Adrenal gland (tissue), 12 donors: ENCODE data around the gene MVD. TPM values are rescaled to one million over a fixed set of nuclear protein-coding genes. Genes with fewer than 3 reads are reported as not detected.

Experiments used
- DNase-seq, 7 donors: peaks; one replicate each; pipeline ENCODE4 v3.0.0-alpha.2; 2019 to 2020
- H3K27ac ChIP-seq, 5 donors: fragments of 200-600 bp; sonication (generic) in 4 of 5; 1 replicate in 3 of 5; 2 replicates in 2 of 5; pipeline versions ENCODE4 v1.5.1 to v1.8.0; 2016 to 2020; ENCODE audit warnings: mild to moderate bottlenecking in 1 of 5
- H3K27me3 ChIP-seq: fragments of 200-600 bp; 2 replicates; pipeline ENCODE4 v1.8.0; 2021
- H3K36me3 ChIP-seq, 2 donors: fragments of 200-600 bp; replicated peaks in 1 of 2; 1 replicate in 1 of 2; 2 replicates in 1 of 2; pipeline versions ENCODE4 v1.5.1 to v1.8.0; 2018 to 2022
- H3K4me1 ChIP-seq, 2 donors: fragments of 200-600 bp; replicated peaks in 1 of 2; 1 replicate in 1 of 2; 2 replicates in 1 of 2; pipeline versions ENCODE4 v1.5.1 to v1.8.0; 2018 to 2021
- H3K4me3 ChIP-seq, 4 donors: fragments of 200-600 bp; sonication (generic) in 3 of 4; one replicate each; pipeline ENCODE4 v1.5.1; 2016 to 2018
- H3K9me3 ChIP-seq, 3 donors: fragments of 200-600 bp; sonication (generic) in 1 of 3; replicated peaks in 1 of 3; 1 replicate in 2 of 3; 2 replicates in 1 of 3; pipeline versions ENCODE4 v1.5.1 to v1.8.0; 2016 to 2021
- CTCF ChIP-seq, 6 experiments: fragments of 450-650 bp in 4 of 6; fragments of 200-600 bp in 2 of 6; sonication (generic) in 1 of 6; IDR thresholded peaks; 1 replicate in 5 of 6; 2 replicates in 1 of 6; pipeline versions ENCODE4 v1.5.1 to v1.8.0; 2016 to 2021; ENCODE audit warnings: antibody characterized with exemption in 6 of 6, mild to moderate bottlenecking in 2 of 6, moderate library complexity in 1 of 6
- POLR2A ChIP-seq, 2 donors: fragments of 450-650 bp; IDR thresholded peaks; one replicate each; pipeline ENCODE4 v1.6.1; 2017; ENCODE audit warnings: antibody characterized with exemption in 2 of 2, mild to moderate bottlenecking in 2 of 2, moderate library complexity in 1 of 2
- WGBS, 4 donors: extraction: QIAGEN DNeasy Blood & Tissue Kit in 2 of 4; methylation state at CpG; one replicate each; pipeline versions ENCODE4 v1.1.5 to v1.1.7; 2013 to 2017; 5-methylcytosine and 5-hydroxymethylcytosine counted together
- intact Hi-C, 2 donors: fragments of 100-400 bp; cut with DNase I; formaldehyde crosslinking; loops; one replicate each; pipeline versions ENCODE4 v1.14.1 to v1.15.0; 2022 to 2023
- polyA plus RNA-seq, 3 donors: library from polyadenylated mRNA; stranded (reverse); fragments of 200-250 nt in 2 of 3; fragments of 350-450 nt in 1 of 3; fragmentation: Illumina TruSeq in 1 of 3; extraction: RNeasy Lipid Tissue Mini Kit (QIAGEN cat#74804) in 1 of 3; gene quantifications; one replicate each; pipeline ENCODE4 v1.2.3, GENCODE V29; 2013 to 2014
- total RNA-seq, 9 donors: library from RNA; depleted of rRNA in 4 of 9; stranded (reverse); fragments of >200 nt in 4 of 9; fragments of 120-200 nt in 1 of 9; fragmentation: NEBNext Ultra II Directional in 1 of 9; extraction: Animal tissue kit (Norgen Biotek cat#: 25700) in 1 of 9; gene quantifications; one replicate each; pipeline versions ENCODE4 v1.1.0 to v1.2.4, GENCODE V29; 2013 to 2023
- donor health status: healthy with polysubstance abuse.
- donor health status: Bipolar disorder and iron deficiency.
- donor health status: DM: yes; HTN: yes; CAD: no.
- donor health status: DM: no; HTN: no; CAD: no.
- donor health status: DM: no; HTN: no; CAD: no.
- donor health status: DM: yes; HTN: yes; CAD: no.

The MVD gene
- total and polyA plus RNA-seq, 12 donors = 25.6 to 293 (median 45.4) TPM

- TF ChIP-seq CTCF (IDR thresholded peaks at IDR 0.05) = no peak
Observed at GRCh38 chr16:88677721-88678120, 14.8 kb upstream of the MVD start.

GRCh38 chr16:88676502-88677242, 13.8 kb upstream of the MVD start:
- no peak overlapping the region for H3K27ac ChIP-seq
- DNase-seq = no peak
- peaks cover 11% of the 10 kb centered on the region for H3K27me3 ChIP-seq
- no peaks in the 10 kb centered on the region for H3K36me3 ChIP-seq
- TF ChIP-seq CTCF (IDR thresholded peaks at IDR 0.05) (no peak), POLR2A (IDR thresholded peaks at IDR 0.05) (no peak)
- WGBS, 4 donors = 74 to 86% (median 82%) methylated on average over 15 to 22 of the region's 22 CpGs
- no peaks in the 10 kb centered on the region for H3K9me3 ChIP-seq
- H3K4me1 ChIP-seq = peaks cover 0 to 4% of the 10 kb centered on the region in 2 donors
- H3K4me3 ChIP-seq = no peak overlapping the region
- intact Hi-C loops = no loop called here

More at GRCh38 chr16:88677721-88678120, 14.8 kb upstream of the MVD start:
- WGBS, 4 donors = 62 to 81% (median 69%) methylated on average over 6 to 13 of the region's 13 CpGs
- no peak overlapping the region for H3K27ac ChIP-seq
- peaks cover 0 to 4% of the 10 kb centered on the region in 2 donors for H3K4me1 ChIP-seq
- intact Hi-C loops = no loop called here
- no peak for DNase-seq
- H3K27me3 ChIP-seq = peaks cover 16% of the 10 kb centered on the region
- H3K36me3 ChIP-seq = no peaks in the 10 kb centered on the region
- H3K9me3 ChIP-seq = no peaks in the 10 kb centered on the region
- no peak overlapping the region for H3K4me3 ChIP-seq

- no peak overlapping the region for H3K27ac ChIP-seq
- peaks cover 11% of the 10 kb centered on the region for H3K27me3 ChIP-seq
- no peaks in the 10 kb centered on the region for H3K4me1 ChIP-seq
- WGBS, 4 donors = 86 to 94% (median 92%) methylated on average over 17 to 19 of the region's 19 CpGs
- intact Hi-C loops = no loop called here
- no peak for TF ChIP-seq CTCF (IDR thresholded peaks at IDR 0.05)
- TF ChIP-seq POLR2A (IDR thresholded peaks at IDR 0.05) = no peak
- H3K4me3 ChIP-seq = no peak overlapping the region
- no peak for DNase-seq
- no peaks in the 10 kb centered on the region for H3K36me3 ChIP-seq
- no peaks in the 10 kb centered on the region for H3K9me3 ChIP-seq
Observed at GRCh38 chr16:88673716-88674379, 11.0 kb upstream of the MVD start.

- intact Hi-C loops = no loop called here
- Histone ChIP-seq H3K9me3 (no peaks in the 10 kb centered on the region), H3K4me1 (no peaks in the 10 kb centered on the region), H3K27me3 (peaks cover 5% of the 10 kb centered on the region), H3K4me3 (no peak overlapping the region), H3K27ac (no peak overlapping the region), H3K36me3 (no peaks in the 10 kb centered on the region)
- TF ChIP-seq CTCF (IDR thresholded peaks at IDR 0.05) (peak in 1 of 6 experiments; percentile 5), POLR2A (IDR thresholded peaks at IDR 0.05) (no peak)
- WGBS, 4 donors = 60 to 81% (median 77%) methylated on average over 7 to 11 of the region's 11 CpGs
- no peak for DNase-seq
Observed at GRCh38 chr16:88672776-88673175, 9.9 kb upstream of the MVD start.
